K562 (cell line): ENCODE results near the gene AQR. TPM values are rescaled to one million over a fixed set of nuclear protein-coding genes. Genes with fewer than 3 reads are reported as not detected.
A peak's percentile ranks its signal among the peaks of the same experiment; 100 is the strongest.

Experiments
- ATAC-seq: fragments of 200-7000 bp; cut with Tn5 transposase; 3 replicates; pipeline ENCODE4 v1.9.1; 2020; ENCODE audit warnings: moderate library complexity
- BruUV-seq: library from RNA; stranded (reverse); fragments of 400-500 nt; replicated peaks from 2 replicates; lab custom pipeline; 2021; lab: Mats Ljungman, UMichigan
- CTCF ChIA-PET: fragments of 300-600 bp; formaldehyde crosslinking; extraction: SDS; loops from one replicate; lab custom pipeline; 2021; ENCODE audit warnings: low intra/inter-chr PET ratio; lab: Yijun Ruan, JAX
- POLR2A ChIA-PET: fragments of 300-600, 350-650 bp; sonication (Branson Sonifier 250); formaldehyde crosslinking; extraction: SDS; loops from one replicate; lab custom pipeline; 2021; ENCODE audit warnings: antibody characterized with exemption, inconsistent platforms; lab: Yijun Ruan, JAX
- DNase-seq, 4 experiments: peaks; one replicate each; pipeline versions ENCODE4 v3.0.0 to v3.0.0-alpha.2; 2011 to 2018; ENCODE audit warnings: low spot score in 3 of 4, mixed read lengths in 3 of 4; ENCODE audit errors: extremely low read depth in 1 of 4
- FAIRE-seq: peaks from 2 replicates; lab custom pipeline; 2011; peaks lifted over from hg19 to GRCh38; lab: Jason Lieb, UNC
- H2AFZ ChIP-seq: 2 replicates; pipeline ENCODE4 v1.6.0; 2011; ENCODE audit warnings: low read depth, low read length, control low read depth, inconsistent platforms
- H3K27ac ChIP-seq: fragments of 200-600 bp; 3 replicates; pipeline ENCODE4 v1.8.0; 2011; ENCODE audit warnings: low read depth, mild to moderate bottlenecking, control low read depth, inconsistent platforms, low read length, moderate library complexity, mixed read lengths; ENCODE audit errors: extremely low read depth
- H3K27me3 ChIP-seq, 2 experiments: fragments of 300-600 bp in 1 of 2; 2 replicates in 1 of 2; 3 replicates in 1 of 2; pipeline versions ENCODE4 v1.6.0 to v1.8.0; 2011; ENCODE audit warnings: inconsistent platforms in 2 of 2, low read length in 2 of 2, mild to moderate bottlenecking in 1 of 2, mixed read lengths in 1 of 2, moderate library complexity in 1 of 2; ENCODE audit not compliant: control insufficient read depth in 2 of 2, insufficient read depth in 2 of 2
- H3K36me3 ChIP-seq: fragments of 300-600 bp; 3 replicates; pipeline ENCODE4 v1.8.0; 2011; ENCODE audit warnings: mild to moderate bottlenecking, low read length, inconsistent platforms; ENCODE audit not compliant: control insufficient read depth, insufficient read depth
- H3K4me1 ChIP-seq, 2 experiments: fragments of 200-600 bp in 1 of 2; replicated peaks in 1 of 2; 2 replicates in 1 of 2; 3 replicates in 1 of 2; pipeline versions ENCODE4 v1.5.1 to v1.8.0; 2011; ENCODE audit warnings: inconsistent platforms in 2 of 2, low read length in 2 of 2, mild to moderate bottlenecking in 1 of 2, mixed read lengths in 1 of 2, moderate library complexity in 1 of 2; ENCODE audit not compliant: control insufficient read depth in 2 of 2, insufficient read depth in 2 of 2
- H3K4me2 ChIP-seq: 2 replicates; pipeline ENCODE4 v1.6.1; 2011; ENCODE audit warnings: low read length, control low read depth, inconsistent platforms, mixed read lengths; ENCODE audit not compliant: insufficient read depth
- H3K4me3 ChIP-seq: fragments of 200-600 bp; sonication (generic), shearing (Covaris generic); 2 replicates; pipeline ENCODE4 v1.5.1; 2016; ENCODE audit warnings: control low read depth, inconsistent platforms
- H3K79me2 ChIP-seq: fragments of 200-600 bp; 3 replicates; pipeline ENCODE4 v1.8.0; 2011; ENCODE audit warnings: low read length, inconsistent platforms; ENCODE audit not compliant: control insufficient read depth, insufficient read depth
- H3K9ac ChIP-seq, 2 experiments: 2 replicates each; pipeline versions ENCODE4 v1.6.0 to v1.6.1; 2011; ENCODE audit warnings: low read depth in 2 of 2, low read length in 2 of 2, control low read depth in 1 of 2, inconsistent platforms in 1 of 2, mild to moderate bottlenecking in 1 of 2, mixed read lengths in 1 of 2; ENCODE audit not compliant: insufficient read depth in 1 of 2
- H3K9me1 ChIP-seq: one replicate; pipeline ENCODE4 v1.6.0; 2011; ENCODE audit warnings: inconsistent platforms, mild to moderate bottlenecking, low read length, moderate library complexity; ENCODE audit not compliant: control insufficient read depth, insufficient read depth
- H3K9me3 ChIP-seq: replicated peaks from 2 replicates; pipeline ENCODE4 v1.5.1; 2011; ENCODE audit warnings: low read depth, low read length, inconsistent platforms; ENCODE audit not compliant: control insufficient read depth, insufficient read depth
- H4K20me1 ChIP-seq: replicated peaks from 2 replicates; pipeline ENCODE4 v1.6.1; 2011; ENCODE audit warnings: low read length, inconsistent platforms, mixed read lengths; ENCODE audit not compliant: control insufficient read depth, insufficient read depth
- CHCHD3 ChIP-seq: fragments of 250-450 bp; sonication (Bioruptor Pico); IDR thresholded peaks from 2 replicates; pipeline ENCODE4 v2.1.2; 2022; ENCODE audit warnings: mild to moderate bottlenecking
- CTBP1 ChIP-seq: fragments of 450-650 bp; IDR thresholded peaks from 2 replicates; pipeline ENCODE4 v1.6.1; 2016; ENCODE audit warnings: borderline replicate concordance
- GATA2 ChIP-seq: sonication (generic); formaldehyde crosslinking; IDR thresholded peaks from 2 replicates; pipeline ENCODE4 v1.4.0; 2020; ENCODE audit warnings: mild to moderate bottlenecking, missing genetic modification reagents
- ID3 ChIP-seq, 2 experiments: fragments of 250-450 bp in 1 of 2; fragments of 450-650 bp in 1 of 2; sonication (Bioruptor Pico) in 1 of 2; IDR thresholded peaks; 2 replicates each; pipeline versions ENCODE4 v1.6.1 to v1.8.0; 2016 to 2021; ENCODE audit warnings: mild to moderate bottlenecking in 2 of 2, moderate library complexity in 2 of 2, missing compliant biosample characterization in 1 of 2, missing genetic modification characterization in 1 of 2
- MTF1 ChIP-seq: fragments of 250-450 bp; sonication (Bioruptor Pico); IDR thresholded peaks from 2 replicates; pipeline ENCODE4 v1.9.0; 2021; ENCODE audit warnings: moderate library complexity, mild to moderate bottlenecking, inconsistent platforms, borderline replicate concordance
- NEUROD1 ChIP-seq: fragments of 150-350 bp; IDR thresholded peaks from 2 replicates; pipeline ENCODE4 v1.6.1; 2014; ENCODE audit warnings: borderline replicate concordance, low read length, low read depth; ENCODE audit not compliant: partially characterized antibody
- NFIC ChIP-seq: fragments of 450-650 bp; IDR thresholded peaks from 2 replicates; pipeline ENCODE4 v1.6.1; 2017; ENCODE audit warnings: mild to moderate bottlenecking, inconsistent platforms
- NRF1 ChIP-seq, 2 experiments: fragments of 450-650 bp; IDR thresholded peaks in 1 of 2; conservative IDR thresholded peaks in 1 of 2; 2 replicates each; pipeline ENCODE4 v1.6.1; 2014; ENCODE audit warnings: mild to moderate bottlenecking in 2 of 2
- RBM39 ChIP-seq: fragments of 200-400 bp; formaldehyde crosslinking; optimal IDR thresholded peaks from 2 replicates; pipeline ENCODE3; 2018; ENCODE audit warnings: low read depth, low read length
- SMAD1 ChIP-seq: fragments of 150-350 bp; IDR thresholded peaks from 2 replicates; pipeline ENCODE4 v1.6.1; 2014; ENCODE audit warnings: low read length, low read depth; ENCODE audit not compliant: partially characterized antibody
- SRSF7 ChIP-seq: fragments of 200-400 bp; formaldehyde crosslinking; optimal IDR thresholded peaks from 2 replicates; pipeline ENCODE3; 2017; ENCODE audit warnings: mild to moderate bottlenecking, low read depth, low read length
- TCFL5 ChIP-seq: fragments of 250-450 bp; sonication (Bioruptor Pico); conservative IDR thresholded peaks from 2 replicates; pipeline ENCODE4 v1.6.1; 2021; ENCODE audit warnings: mild to moderate bottlenecking, moderate library complexity, matching md5 sums
- THAP7 ChIP-seq: fragments of 250-450 bp; sonication (Bioruptor Pico); IDR thresholded peaks from 2 replicates; pipeline ENCODE4 v1.5.0; 2021
- ZNF584 ChIP-seq: fragments of 200-800 bp; sonication (Bioruptor generic); IDR thresholded peaks from 2 replicates; pipeline ENCODE4 v1.6.1; 2016; ENCODE audit warnings: low read depth, mild to moderate bottlenecking, missing genetic modification characterization, missing compliant biosample characterization
- ZNF77 ChIP-seq: fragments of 250-450 bp; sonication (Bioruptor Pico); IDR thresholded peaks from 2 replicates; pipeline ENCODE4 v1.5.0; 2020
- WGBS: fragments of 100-300 bp; shearing (Covaris generic); methylation state at CpG from one replicate; pipeline ENCODE4 v1.1.6; 2016; ENCODE audit warnings: low coverage, mixed read lengths; ENCODE audit not compliant: insufficient coverage; ENCODE audit errors: missing lambda C conversion rate; 5-methylcytosine and 5-hydroxymethylcytosine counted together
- in situ Hi-C: fragments of 300-500 bp; cut with MboI; formaldehyde crosslinking; loops from 4 replicates; pipeline ENCODE4 v1.15.0; 2018; ENCODE audit warnings: inconsistent platforms, mixed read lengths
- intact Hi-C: fragments of 100-400 bp; cut with micrococcal nuclease; formaldehyde crosslinking; loops from 2 replicates; pipeline ENCODE4 v1.14.2; 2022
- polyA plus RNA-seq, 8 experiments: library from polyadenylated mRNA; depleted of rRNA in 4 of 8; stranded (reverse) in 5 of 8; unstranded in 3 of 8; fragments of >200 nt; fragmentation: Nextera tagmentation in 2 of 8; fragmentation: Illumina TruSeq in 1 of 8; extraction: Ambion mirVana in 2 of 8; extraction: Trizol in 1 of 8; gene quantifications; 2 replicates each; pipeline versions ENCODE4 v1.2.1 to v1.2.3, GENCODE V29; 2011 to 2014; ENCODE audit warnings: inconsistent platforms in 1 of 8, missing spikeins in 1 of 8
- total RNA-seq, 7 experiments: library from RNA; depleted of rRNA in 6 of 7; stranded (reverse); fragments of >200 nt in 6 of 7; fragmentation: Illumina TruSeq in 2 of 7; extraction: Trizol in 2 of 7; gene quantifications; 2 replicates each; pipeline versions ENCODE4 v1.2.1 to v1.2.3, GENCODE V29; 2011 to 2021; ENCODE audit warnings: low replicate concordance in 1 of 7

AQR gene
- total and polyA plus RNA-seq, 9 of the 15 experiments (the other 6 are each of a cell fraction or from before 2014, with no cell fraction given): 22.0 to 62.9 (median 39.3) TPM

GRCh38 chr15:34851007-34851406, 118.5 kb downstream of the AQR start:
- in situ Hi-C loops: no loop called here
- no peak overlapping the region for H3K9ac ChIP-seq

GRCh38 chr15:34850121-34850520, 119.4 kb downstream of the AQR start:
- Histone ChIP-seq H3K79me2 (no peaks in the 10 kb centered on the region), H4K20me1 (no peaks in the 10 kb centered on the region), H3K4me2 (no peak overlapping the region), H3K36me3 (peaks cover 6% of the 10 kb centered on the region; the same call in 2 of the 3 replicates), H2AFZ (no peak overlapping the region), H3K4me3 (no peak overlapping the region), H3K27me3 (no peaks in the 10 kb centered on the region), H3K27ac (no peak overlapping the region), H3K4me1 (no peaks in the 10 kb centered on the region; a peak in 2 of 5 replicates), H3K9me1 (no peaks in the 10 kb centered on the region)
- no peak for FAIRE-seq
- peak in 2 of 4 experiments; percentile 15 to 45 for DNase-seq
- ATAC-seq: peak; percentile 68
- in situ Hi-C loops (no loop called here), intact Hi-C loops (no loop called here)
- 8% methylated on average over 10 of the region's 10 CpGs for WGBS
- POLR2A ChIA-PET: interaction anchor here (0.7 to 1.6 kb wide), 2 partner anchors 9 to 11 kb away, joined by 4 to 6 read pairs; no protein-coding TSS in a partner anchor
- 0 out of 2 replicates have a peak, but pooled peaks have one; percentile 47 for TF ChIP-seq GATA2 (CRISPR knock-in tag)
- TF ChIP-seq SRSF7: no peak
- TF ChIP-seq TCFL5 (CRISPR knock-in tag): no peak
- no peak for TF ChIP-seq THAP7
- peak; percentile 90 for TF ChIP-seq NFIC
- TF ChIP-seq NRF1 (conservative IDR thresholded peaks at IDR 0.05 in 1 of 2, IDR thresholded peaks at IDR 0.05 in 1 of 2): peak in 1 of 2 experiments; percentile 29; a peak in 1 of 4 replicates
- TF ChIP-seq SMAD1: no peak
- peak; percentile 37; the same call in 1 of the 2 replicates for TF ChIP-seq CTBP1
- TF ChIP-seq, all 486 proteins: peak for 4
- CTCF ChIA-PET: no interaction called here
- no peak overlapping the region for H3K9ac ChIP-seq
- H3K9me3 ChIP-seq: no peaks in the 10 kb centered on the region
- no TSS peak for BruUV-seq

More at GRCh38 chr15:34851007-34851406, 118.5 kb downstream of the AQR start:
- Histone ChIP-seq H4K20me1 (no peaks in the 10 kb centered on the region), H3K79me2 (no peaks in the 10 kb centered on the region), H3K27ac (no peak overlapping the region), H3K9me3 (no peaks in the 10 kb centered on the region), H3K27me3 (no peaks in the 10 kb centered on the region), H3K4me2 (no peak overlapping the region), H3K4me3 (no peak overlapping the region), H3K36me3 (peaks cover 15% of the 10 kb centered on the region), H3K9me1 (no peaks in the 10 kb centered on the region), H3K4me1 (no peaks in the 10 kb centered on the region; a peak in 2 of 5 replicates), H2AFZ (no peak overlapping the region)
- ChIA-PET CTCF (no interaction called here), POLR2A (no interaction called here)
- intact Hi-C loops: no loop called here
- DNase-seq (no peak), ATAC-seq (no peak), FAIRE-seq (no peak)
- no TSS peak for BruUV-seq
- 87% methylated on average over 3 of the region's 3 CpGs for WGBS
- TF ChIP-seq MTF1 (CRISPR knock-in tag) (no peak), RBM39 (no peak), ID3 (CRISPR knock-in tag; IDR thresholded peaks at IDR 0.05) (no peak), ID3 (tag; IDR thresholded peaks at IDR 0.05) (no peak), NEUROD1 (no peak), CHCHD3 (CRISPR knock-in tag) (no peak), ZNF584 (no peak), ZNF77 (CRISPR knock-in tag) (no peak)
